ENCODE measurements around the gene FBRSL1. TPM values are rescaled to one million over a fixed set of nuclear protein-coding genes. Genes with fewer than 3 reads are reported as not detected.

The FBRSL1 gene
- total RNA-seq, 1 donor from 2014 or later = 5.0 TPM

DNA sequence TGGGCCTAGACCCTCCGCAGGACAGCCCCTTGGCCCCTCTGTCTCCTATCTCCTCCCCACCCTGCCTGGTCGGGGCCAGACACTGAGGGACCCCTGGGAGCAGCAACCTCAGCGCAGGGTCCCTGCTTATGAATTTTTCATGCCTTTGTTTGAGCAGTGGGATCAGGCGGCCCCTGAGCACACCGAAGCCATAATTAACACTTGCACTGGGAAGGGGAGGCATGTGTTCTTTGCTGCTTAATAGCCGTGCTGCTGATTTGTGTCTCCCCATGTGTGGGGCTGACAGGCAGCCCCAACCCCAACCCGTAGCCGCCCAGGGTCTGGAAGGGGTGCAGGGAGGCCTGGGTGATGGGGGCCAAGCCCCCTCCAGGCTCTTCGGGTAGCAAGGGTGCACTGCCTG is 52.7 kb downstream of the FBRSL1 start:
- no peak for DNase-seq

DNA sequence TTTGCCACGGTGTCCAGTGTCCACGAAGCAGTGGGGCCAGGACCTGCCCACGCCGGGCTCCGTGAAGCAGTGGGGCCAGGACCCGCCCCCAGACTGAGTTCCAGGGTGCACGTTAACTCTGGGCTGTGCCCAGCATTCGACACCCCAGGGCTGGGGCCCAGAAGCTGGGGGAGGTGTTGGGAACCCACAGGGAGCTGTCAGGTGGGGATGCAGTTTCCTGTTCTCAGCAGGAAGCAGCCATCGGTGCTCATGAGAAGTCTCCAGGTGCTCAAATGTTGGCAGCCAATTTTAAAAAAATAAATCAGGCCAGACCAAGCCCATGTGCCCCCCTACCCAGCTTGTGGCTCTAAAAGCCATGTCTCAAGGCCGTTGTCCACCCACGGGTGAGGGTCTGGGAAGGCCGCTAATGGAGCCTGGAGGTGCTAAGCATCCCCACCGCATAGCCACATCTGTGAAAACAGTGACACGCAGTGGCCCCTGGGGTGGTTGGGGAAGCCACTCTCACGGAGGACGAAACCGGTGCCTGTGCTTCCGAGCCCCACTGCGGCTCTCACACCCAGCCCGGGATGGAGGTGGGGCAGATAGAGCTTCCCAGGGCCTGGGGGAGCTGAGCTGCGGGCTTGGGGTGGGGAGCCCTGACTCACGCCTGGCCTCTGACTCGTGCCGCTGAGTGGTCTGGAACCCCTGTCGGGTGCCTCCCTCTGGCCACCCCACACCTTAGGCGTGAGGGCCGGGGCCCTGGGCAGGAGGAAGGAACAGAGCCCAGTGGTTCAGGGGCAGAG is 53.5 kb downstream of the FBRSL1 start:
- no peak for DNase-seq

DNA sequence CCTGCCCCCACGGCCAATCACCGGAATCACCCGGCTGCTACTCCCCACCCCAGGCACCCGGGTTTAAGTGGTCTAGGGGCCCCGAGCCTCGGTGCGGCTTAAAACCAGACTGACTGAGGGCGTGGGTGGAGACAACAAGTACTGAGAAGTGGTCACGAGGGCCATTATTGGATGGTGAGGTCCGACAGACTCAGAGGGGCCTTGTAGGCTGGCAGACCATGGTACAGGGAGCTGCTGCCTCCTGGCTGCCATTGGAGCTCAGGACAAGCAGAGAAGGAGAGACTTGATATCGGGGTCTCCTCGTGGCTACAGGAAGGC is 54.1 kb downstream of the FBRSL1 start:
- no peak for DNase-seq

DNA sequence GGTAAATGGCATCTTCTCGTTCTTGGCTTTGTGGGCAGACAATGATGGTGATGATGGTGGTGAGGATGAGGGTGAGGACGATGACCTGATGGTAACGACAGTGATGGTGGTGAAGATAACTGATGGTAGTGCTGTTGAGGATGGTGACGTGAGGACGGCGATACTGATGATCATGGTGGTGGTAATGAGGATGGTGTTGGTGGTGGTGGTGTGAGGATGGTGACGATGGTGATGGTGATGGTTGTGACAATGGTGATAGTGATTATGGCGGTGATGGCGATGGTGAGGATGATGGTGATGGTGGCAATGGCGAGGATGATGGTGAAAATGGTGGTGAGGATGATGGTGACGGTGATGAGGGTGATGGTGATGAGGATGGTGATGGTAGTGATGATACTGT is 54.5 kb downstream of the FBRSL1 start:
- DNase-seq = no peak

DNA sequence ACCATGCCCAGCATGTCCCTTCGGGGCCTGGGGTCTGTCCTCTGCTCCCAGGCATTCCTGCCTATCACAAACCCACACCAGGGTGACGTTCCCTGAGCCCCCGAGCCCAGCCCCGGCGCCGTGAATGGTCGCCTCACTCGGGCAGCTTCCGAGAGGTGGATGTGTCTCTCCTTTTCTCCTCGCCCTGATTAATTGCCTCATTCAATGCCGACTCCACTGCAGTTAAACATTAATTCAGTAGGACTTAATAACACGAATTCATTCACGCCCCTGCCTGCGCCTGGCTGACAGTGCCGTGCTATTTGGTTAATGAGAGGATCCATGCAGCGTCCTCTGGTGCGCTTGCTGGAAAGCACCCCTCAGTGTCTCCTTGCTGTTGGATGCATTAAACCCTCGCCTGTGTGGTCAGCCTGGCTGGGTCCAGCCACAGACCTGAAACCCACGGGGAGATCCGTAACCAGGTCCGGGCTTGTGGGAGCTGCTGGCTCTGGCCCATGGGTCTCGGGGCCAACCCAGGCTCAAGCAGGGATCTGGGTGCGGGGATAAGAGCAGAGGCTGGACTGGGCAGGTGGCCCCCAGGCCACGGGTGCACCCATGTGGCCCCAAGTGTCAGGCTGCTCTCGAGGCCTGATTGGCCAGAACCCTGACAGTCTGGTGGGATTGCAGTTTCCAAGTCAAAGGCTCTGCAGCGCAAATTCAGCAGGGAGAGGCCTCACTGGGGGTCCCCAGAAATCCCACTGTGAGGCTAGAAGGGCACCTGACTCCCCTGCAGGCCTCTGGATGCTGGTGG is 55.4 kb downstream of the FBRSL1 start:
- DNase-seq = no peak

DNA sequence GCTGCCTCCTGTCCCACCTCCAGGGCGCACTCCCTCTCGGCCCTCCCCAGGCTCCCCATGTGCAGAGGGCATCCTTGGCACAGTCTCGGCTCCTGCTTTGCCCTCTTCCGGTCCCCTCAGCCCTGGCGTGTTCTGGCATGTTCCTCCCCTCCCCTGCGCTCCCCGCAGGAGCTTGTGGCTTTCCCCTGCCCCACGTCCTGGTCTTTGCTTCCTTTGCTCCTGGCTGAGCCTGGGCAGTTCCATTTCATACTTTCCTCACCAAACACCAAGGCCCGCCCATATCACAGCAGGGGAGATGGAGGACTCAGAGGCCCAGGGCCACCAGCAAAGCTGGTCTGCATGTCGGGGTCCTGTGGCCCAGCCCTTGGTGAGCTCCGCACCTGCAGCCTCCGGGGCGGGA is 56.0 kb downstream of the FBRSL1 start:
- DNase-seq = no peak

DNA sequence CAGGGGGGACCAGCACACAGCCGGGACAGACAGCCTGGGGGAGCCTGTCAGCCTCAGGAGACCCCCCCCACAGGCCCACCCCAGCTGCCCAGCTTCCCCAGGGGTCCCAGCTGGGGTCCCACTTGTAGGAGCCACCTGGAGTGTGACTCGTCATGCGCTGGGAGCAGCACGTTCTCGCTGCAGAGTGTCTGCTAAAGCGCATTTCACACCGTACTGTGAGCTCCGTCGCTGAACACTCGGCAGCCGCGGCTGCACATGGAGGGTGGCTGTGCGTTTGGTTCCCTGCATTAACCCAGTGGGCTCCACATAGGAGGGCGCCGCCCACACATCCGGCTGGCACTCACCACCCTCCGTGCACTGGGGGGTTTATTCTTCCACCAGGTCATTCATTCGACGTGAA is 56.7 kb downstream of the FBRSL1 start:
- no peak for DNase-seq

DNA sequence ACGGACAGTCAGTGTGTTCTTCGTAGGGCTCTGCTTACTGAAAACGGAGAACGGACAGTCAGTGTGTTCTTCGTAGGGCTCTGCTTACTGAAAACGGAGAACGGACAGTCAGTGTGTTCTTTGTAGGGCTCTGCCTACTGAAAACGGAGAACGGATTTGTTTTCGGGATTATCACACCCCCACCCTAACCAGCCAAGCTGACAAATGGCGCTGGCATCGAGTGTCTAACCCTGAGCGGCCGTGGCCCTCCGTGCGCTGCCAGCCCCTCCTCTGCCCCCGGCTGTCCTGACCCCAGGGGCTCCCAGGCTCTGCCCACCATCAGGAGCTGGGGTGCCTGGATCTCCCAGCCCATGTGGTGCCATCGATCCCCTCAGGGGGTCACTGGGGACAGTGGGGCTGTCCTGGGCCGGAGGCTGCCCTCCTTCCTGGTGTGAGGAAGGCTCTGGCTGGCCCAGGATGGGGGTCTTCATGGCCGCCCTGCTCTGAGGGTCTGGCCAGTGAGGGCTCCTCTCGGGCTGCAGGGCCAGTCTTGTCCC is 57.3 kb downstream of the FBRSL1 start:
- no peak for DNase-seq

DNA sequence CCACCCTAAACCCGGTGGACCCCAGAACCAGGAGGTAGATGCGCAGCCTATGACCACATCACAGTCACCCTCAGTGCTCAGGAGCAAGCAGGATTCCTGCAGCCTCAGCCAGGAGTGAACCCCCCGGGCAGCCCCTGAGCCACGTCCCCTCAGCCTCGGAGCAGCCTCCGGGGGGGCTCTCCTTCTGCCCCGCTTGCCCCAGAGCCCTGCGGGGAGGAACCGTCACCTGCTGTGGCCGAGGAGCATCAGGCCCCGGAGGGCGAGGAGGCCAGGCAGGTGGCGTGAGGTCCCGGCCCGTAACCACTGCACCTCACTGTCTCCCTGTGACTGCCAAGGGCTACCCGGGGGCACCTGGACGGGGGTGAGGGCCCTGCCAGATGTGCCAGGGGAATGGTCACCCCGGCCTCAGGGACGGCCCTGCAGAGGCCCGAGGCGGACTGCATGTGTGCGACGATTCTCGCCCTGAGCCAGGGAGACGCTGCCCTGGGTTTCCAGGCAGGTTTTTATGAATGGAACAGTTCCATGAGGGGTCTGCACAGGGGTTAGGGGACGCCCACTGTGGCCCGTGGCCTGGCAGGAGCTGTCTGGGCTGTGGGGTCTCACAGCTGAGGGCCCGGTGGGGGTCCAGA is 58.6 kb downstream of the FBRSL1 start:
- DNase-seq = no peak

DNA sequence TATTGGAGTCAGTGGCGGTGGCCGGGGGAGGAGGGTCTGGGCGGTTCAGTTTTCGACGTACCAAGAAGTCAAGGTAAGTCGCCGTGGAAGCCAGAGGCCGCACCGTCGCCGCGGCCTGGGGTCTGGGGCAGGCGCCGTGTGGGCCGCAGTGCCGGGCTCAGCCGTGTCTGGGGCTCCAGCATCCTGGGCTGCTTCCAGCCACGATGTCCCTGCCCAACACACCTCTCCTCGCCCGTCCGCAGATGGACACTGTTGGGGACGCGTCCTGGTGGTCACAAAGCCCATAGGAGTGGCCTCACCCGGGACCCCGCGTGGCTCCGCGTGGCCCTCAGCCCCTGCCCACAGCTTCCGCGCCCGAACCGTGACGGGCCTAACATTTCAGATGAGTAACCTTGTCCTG is 59.1 kb downstream of the FBRSL1 start:
- DNase-seq = no peak

DNA sequence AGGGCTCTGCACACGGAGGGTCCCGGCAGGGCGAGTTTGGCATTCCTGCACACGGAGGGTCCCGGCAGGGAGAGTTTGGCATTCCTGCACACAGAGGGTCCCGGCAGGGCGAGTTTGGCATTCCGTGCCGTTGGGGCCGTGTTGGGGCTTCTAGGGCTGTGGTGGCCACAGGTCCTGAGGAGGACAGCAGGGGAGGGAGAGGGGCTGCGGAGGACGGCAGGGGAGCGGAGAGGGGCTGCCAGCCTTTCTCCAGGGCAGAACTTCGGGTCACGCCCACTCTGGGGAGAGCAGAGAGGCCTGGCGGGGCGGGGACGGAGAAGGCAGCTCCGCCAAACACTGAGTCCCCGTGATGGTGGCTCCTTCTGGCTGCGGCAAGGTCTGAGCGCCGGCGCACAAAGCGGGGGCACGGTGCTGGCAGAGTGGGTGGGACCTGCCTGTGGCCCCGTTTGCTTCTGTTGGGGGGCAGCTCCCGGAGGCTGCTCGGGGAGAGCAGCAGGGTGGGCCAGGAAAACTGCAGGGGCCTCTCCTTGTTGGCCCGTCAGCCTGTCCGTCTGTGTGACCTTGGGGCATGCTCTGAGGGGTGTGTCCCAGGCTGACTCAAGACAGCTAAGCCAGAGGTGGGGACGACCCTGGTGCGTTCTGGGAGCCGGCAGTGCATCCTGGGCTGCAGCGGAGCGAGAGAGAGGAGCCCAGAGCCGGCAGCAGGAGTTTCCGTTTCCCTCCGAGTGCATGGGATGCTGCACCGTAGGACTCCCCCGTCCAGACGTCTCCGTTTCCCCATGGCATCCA is 60.3 kb downstream of the FBRSL1 start:
- no peak for DNase-seq

DNA sequence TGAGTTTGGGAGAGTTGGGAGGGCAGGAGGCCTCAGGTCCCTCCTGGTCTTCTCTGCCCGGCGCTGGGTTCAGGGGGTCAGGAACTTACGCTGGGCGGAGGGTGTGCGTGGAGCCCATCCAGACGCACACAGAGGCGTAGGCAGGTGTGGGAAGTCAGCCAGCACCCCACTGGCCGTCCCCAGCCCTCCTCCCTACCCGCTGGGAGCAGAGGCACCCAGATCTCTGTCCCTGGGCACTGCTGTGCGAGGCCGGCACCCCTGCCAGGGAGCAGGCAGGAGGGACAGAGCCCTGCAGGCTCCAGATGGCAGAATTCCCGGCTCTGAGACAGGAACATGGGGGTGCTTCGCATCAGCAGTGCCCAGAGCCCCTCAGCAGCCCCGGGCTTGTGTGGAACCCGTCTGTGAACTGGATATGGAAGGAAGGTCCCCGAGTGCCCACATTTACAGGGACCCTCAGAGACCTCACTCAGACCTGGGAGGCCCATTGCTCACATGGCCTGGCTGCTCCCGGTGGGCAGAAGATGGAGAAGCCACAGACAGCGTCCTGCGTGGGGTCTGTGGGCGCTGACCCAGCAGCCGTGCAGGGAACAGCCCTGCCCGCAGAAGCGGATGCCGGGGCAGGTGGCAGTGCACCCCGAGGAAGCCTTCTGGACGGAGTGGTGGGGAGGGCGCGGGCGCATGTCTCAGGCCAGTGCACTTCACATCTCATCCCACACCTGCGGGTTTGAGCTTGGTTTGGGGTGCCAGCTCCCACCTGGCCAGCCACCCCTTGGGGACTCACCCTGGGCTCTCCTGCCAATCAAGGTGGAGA is 61.1 kb downstream of the FBRSL1 start:
- DNase-seq = no peak

DNA sequence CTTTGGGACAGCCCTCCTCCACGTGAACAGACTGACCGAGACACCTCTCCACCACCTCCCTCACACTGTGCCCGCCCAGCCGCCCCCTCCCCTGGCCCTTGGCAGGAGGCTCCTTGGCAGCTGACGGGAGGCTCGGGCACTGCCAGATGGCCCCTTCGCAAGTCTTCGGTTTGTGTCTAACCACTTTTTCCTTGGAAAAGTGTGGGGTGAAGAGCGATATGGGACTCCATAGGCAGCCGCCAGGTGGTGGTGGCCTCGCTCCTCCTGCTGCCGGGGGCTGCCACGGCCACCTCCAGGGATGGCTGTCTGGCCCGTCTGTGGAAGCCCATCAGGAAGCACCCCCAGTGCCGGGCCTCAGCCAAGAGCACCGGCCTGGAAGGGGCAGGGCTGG is 61.7 kb downstream of the FBRSL1 start:
- no peak for DNase-seq

DNA sequence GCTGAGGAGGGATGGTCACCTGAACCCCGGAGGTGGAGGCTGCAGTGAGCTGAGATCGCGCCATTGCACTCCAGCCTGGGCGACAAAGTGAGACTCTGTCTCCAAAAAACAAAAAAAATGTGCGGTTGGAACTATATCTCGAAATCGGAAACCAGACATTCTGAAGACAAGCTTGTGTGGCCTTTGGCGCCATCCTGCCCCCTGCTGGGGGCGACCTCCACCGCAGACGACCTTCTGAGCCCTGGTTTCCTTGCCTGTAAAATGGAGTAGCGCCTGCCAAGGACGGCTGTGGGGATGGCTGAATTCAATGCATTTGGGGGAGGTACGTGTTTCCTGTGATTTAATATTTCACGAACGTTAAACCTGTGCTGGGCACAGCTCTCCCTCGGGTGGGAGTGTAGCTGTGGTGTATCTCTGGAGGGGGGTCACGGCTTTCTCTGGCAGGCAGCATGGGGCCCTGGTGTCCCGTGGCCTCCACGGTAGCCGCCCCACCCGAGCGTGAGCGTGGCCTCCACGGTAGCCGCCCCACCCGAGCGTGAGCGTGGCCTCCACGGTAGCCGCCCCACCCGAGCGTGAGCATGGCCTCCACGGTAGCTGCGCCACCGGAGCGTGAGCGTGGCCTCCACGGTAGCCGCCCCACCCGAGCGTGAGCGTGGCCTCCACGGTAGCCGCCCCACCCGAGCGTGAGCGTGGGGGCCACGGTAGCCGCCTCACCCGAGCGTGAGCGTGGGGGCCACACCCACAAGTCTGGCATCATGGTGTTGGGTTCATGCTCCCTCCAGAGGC is 65.1 kb downstream of the FBRSL1 start:
- no peak for DNase-seq

DNA sequence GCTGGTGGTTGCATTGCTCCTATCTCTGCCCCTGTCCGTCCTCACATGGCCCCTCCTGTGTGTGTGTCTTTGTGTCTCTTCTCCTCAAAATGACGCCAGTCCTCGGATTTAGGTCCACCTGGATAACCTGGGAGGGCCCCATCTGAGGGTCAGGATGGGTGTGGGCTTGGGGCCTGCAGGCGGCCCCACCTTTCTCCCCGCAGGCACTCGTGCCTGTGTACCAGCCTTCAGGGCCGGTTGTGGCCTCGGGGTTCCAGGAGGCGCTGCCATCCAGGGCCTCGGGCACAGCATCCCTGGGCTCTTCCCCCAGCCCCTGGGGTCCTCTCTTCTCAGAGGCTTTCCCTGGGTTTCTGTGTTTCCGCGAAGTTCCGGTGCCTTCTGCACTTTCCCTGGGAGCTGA is 65.7 kb downstream of the FBRSL1 start:
- no peak for DNase-seq

DNA sequence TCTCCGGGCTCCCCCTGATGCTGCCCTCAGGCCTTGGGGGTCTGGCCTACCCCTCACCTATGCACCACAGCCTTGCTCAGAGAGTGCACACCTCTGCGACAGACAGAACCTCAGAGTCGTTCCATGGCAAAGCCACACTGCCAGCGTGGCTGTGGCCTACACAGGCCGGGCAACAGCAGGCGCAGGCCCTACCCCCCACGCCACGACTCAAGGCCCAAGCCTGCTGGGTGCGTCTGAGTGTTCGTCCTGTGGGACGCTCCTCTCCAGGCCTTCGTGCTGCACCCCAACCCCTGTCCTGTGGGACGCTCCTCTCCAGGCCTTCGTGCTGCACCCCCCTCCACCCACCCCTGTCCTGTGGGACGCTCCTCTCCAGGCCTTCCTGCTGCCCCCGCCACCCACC is 66.3 kb downstream of the FBRSL1 start:
- DNase-seq = no peak

DNA sequence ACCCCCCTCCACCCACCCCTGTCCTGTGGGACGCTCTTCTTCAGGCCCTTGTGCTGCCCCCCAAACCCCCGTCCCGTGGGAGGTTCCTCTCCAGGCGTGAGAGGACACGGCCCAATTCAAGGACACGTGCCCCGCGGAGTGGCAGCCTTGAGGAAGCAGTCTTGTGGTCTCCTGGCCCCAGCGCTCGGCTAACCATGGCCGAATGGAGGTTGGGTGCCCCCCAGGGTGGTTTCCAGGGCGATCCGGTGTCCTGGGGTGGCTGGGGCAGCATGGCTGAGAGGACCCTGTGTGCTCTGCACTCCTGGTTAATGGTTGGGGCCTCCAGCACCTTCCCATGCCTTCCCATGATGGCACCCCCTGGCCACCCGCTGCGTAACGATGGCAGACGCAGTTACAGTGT is 66.8 kb downstream of the FBRSL1 start:
- no peak for DNase-seq

DNA sequence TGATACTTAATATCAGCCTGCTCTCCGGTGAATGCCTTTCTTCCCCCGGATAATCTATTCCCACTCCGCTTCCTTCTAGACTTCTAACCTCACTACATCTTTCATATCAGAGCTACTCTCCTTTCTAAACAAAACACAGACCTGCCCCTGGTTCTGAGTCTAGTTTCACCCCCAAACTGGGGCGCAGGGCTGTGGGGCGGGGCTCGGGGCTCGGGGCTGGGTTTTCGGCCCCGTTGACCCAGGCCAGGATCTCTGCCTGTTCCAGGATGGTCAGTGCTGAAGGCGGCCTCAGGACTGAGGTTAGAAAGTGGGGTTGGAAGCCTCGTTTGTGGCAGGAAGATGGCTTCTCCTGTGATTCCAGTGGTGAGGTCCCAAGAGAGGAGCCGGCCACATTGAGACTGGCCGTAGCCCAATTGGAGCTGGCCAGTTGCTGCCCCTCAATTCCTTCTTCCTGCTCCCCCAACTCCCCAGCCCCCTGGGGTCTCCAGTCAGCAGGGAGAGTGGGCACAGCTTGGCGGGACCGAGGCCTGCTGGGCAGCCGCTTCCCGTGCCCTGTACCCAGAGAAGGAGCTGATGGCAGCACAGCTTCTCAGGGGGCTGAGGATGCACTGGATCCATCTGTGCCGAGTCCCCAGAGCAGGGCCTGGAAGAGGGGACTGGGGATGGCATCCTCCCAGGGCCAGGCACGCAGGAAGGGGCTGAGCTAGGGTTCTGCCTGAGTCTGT is 67.5 kb downstream of the FBRSL1 start:
- DNase-seq = no peak

DNA sequence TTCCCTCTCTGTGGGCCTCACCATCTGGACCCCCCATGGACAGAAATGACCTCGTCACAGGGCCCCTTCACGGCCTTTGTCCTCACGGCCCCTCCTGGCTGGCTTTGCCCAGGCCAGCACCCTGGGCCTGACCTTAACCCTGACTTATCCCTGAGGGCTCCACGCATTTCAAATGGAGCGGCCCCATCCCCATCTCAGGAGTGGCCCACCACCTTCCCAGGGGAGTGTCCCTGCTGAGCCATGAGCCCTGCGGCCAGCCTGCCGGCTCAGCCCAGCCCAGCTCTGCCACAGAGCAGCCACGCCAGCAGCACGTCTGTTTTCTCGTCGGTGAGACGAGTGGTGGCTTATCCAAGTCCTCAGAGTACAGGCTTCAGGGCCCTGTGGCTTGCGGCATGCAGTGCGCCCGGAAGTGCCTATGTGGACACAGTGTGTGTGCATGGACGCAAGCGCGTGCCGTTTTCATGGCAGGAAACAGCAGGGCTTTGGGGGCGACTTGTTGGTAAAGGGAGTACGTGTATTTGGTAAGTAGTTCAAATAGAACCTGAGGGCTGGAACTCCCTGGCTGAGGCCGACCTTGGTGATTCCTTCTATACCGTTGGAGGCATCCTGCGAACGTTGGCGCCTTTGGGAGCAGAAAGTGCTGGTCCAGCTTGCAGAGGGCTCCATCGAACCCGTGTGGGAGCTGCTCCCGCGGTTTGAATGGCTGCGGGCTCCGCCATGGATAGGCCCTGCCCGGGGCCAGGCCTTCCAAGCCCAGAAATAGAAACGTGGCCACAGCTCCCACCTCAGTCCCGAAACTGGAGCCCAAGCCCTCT is 68.3 kb downstream of the FBRSL1 start:
- DNase-seq = no peak
